Activated B cell treated with CpG ODN at 0.5 μM for 24 hours (primary cell): ENCODE data around the gene PRKCD. TPM values are rescaled to one million over a fixed set of nuclear protein-coding genes. Genes with fewer than 3 reads are reported as not detected.

ENCODE experiments used
- ATAC-seq: fragments of 200-7000 bp; cut with Tn5 transposase; one replicate; pipeline ENCODE4 v1.10.0; 2021; ENCODE audit warnings: low read depth, mild to moderate bottlenecking, moderate library complexity
- CTCF ChIA-PET: fragments of 350-600 bp; sonication (Branson Sonifier 250); formaldehyde crosslinking; loops from one replicate; lab custom pipeline; 2021; ENCODE audit warnings: antibody characterized with exemption; lab: Charles Lee
- POLR2A ChIA-PET: fragments of 350-600 bp; sonication (Branson Sonifier 250); formaldehyde crosslinking; loops from one replicate; lab custom pipeline; 2021; ENCODE audit warnings: antibody characterized with exemption; lab: Charles Lee
- DNase-seq: peaks from one replicate; pipeline ENCODE4 v3.0.0; 2022
- H3K27ac Mint-ChIP-seq: one replicate; pipeline ENCODE4 v1.8.0; 2020; ENCODE audit warnings: mixed read lengths
- H3K27me3 Mint-ChIP-seq: one replicate; pipeline ENCODE4 v1.8.0; 2021; ENCODE audit warnings: mixed read lengths
- H3K36me3 Mint-ChIP-seq: one replicate; pipeline ENCODE4 v1.8.0; 2021; ENCODE audit warnings: low read depth, mixed read lengths
- H3K4me1 Mint-ChIP-seq: one replicate; pipeline ENCODE4 v1.8.0; 2021; ENCODE audit warnings: mixed read lengths
- H3K4me3 Mint-ChIP-seq: one replicate; pipeline ENCODE4 v1.8.0; 2020; ENCODE audit warnings: mild to moderate bottlenecking, mixed read lengths
- H3K9me3 Mint-ChIP-seq: one replicate; pipeline ENCODE4 v1.8.0; 2020; ENCODE audit warnings: mixed read lengths
- CTCF ChIP-seq: fragments of 200-600 bp; IDR thresholded peaks from one replicate; pipeline ENCODE4 v1.8.0; 2022; ENCODE audit warnings: antibody characterized with exemption, mild to moderate bottlenecking
- intact Hi-C: fragments of 100-400 bp; cut with micrococcal nuclease; formaldehyde crosslinking; loops from one replicate; pipeline ENCODE4 v1.15.1; 2024
- total RNA-seq: library from RNA; stranded (reverse); gene quantifications from 2 replicates; pipeline ENCODE4 v1.2.3, GENCODE V29; 2022

Gene PRKCD
- total RNA-seq, 1 donor from 2014 or later = 60.4 TPM

DNA sequence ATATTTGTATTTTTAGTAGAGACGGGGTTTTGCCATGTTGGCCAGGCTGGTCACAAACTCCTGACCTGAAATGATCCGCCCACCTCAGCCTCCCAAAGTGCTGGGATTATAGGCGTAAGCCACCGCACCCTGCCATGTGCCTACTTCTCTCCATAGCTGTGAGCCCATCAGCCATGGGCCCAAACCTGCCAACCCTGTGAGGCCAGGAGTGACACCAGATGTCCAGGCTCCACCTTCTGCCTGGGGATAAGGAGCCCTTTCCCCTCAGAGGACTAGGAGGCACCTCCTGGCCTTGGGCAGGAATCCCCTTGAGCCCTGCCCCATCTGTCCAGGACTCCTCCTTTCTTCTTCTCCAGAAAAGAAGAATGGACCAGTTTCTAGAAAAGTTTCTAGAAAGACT lies 16.6 kb upstream of the PRKCD start:
- Mint-ChIP-seq H3K4me1 (no peaks in the 10 kb centered on the region), H3K27me3 (no peaks in the 10 kb centered on the region), H3K36me3 (no peaks in the 10 kb centered on the region), H3K27ac (no peak overlapping the region), H3K9me3 (no peaks in the 10 kb centered on the region), H3K4me3 (no peak overlapping the region)
- ChIA-PET CTCF (no interaction called here), POLR2A (interaction anchor here (0.7 to 1.7 kb wide), 2 partner anchors 16 to 36 kb away, joined by 3 to 4 read pairs; partner anchors contain the start of gene PRKCD)
- no peak for TF ChIP-seq CTCF
- ATAC-seq (no peak), DNase-seq (no peak)
- intact Hi-C loops = no loop called here

GRCh38 chr3:53144862-53145712 lies 15.9 kb upstream of the PRKCD start:
- ChIA-PET CTCF (interaction anchor here (0.8 to 1.8 kb wide), 3 partner anchors 10 to 52 kb away, joined by 3 to 5 read pairs (median 3); no protein-coding TSS in a partner anchor), POLR2A (interaction anchor here (1.7 kb wide), 1 partner anchor 15 kb away, joined by 4 read pairs; the partner anchor contains the start of gene PRKCD)
- H3K4me1 Mint-ChIP-seq = no peaks in the 10 kb centered on the region
- no peak overlapping the region for H3K4me3 Mint-ChIP-seq
- no peaks in the 10 kb centered on the region for H3K27me3 Mint-ChIP-seq
- no peak for ATAC-seq
- no peak for DNase-seq
- no peaks in the 10 kb centered on the region for H3K9me3 Mint-ChIP-seq
- no peak overlapping the region for H3K27ac Mint-ChIP-seq
- TF ChIP-seq CTCF = no peak
- H3K36me3 Mint-ChIP-seq = no peaks in the 10 kb centered on the region
- intact Hi-C loops = no loop called here

DNA sequence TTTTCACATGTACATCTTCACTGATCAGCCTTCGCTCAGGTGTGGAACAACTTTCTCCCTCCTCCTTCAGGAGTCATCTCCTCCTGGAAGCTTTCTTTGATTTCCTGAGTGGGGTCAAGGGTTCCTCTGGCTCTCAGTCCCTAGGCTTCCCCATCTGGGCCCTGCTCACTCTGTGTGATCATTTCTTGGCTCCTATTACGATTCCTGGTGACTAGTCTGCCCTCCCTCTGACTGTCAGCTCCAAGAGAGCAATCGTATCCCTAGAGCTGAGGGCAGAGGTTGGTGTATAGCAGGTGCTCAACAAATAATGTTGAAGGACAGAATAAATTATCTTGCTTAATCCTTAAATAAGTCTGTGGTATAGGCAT lies 15.3 kb upstream of the PRKCD start:
- Mint-ChIP-seq H3K4me3 (no peak overlapping the region), H3K36me3 (no peaks in the 10 kb centered on the region), H3K27me3 (no peaks in the 10 kb centered on the region), H3K27ac (no peak overlapping the region), H3K4me1 (no peaks in the 10 kb centered on the region), H3K9me3 (no peaks in the 10 kb centered on the region)
- intact Hi-C loops = no loop called here
- CTCF ChIA-PET = interaction anchor here (0.8 to 1.8 kb wide), 3 partner anchors 11 to 51 kb away, joined by 3 to 5 read pairs (median 3); no protein-coding TSS in a partner anchor
- ATAC-seq = no peak
- no peak for DNase-seq
- POLR2A ChIA-PET = interaction anchor here (1.7 kb wide), 1 partner anchor 15 kb away, joined by 4 read pairs; the partner anchor contains the start of gene PRKCD
- no peak for TF ChIP-seq CTCF

DNA sequence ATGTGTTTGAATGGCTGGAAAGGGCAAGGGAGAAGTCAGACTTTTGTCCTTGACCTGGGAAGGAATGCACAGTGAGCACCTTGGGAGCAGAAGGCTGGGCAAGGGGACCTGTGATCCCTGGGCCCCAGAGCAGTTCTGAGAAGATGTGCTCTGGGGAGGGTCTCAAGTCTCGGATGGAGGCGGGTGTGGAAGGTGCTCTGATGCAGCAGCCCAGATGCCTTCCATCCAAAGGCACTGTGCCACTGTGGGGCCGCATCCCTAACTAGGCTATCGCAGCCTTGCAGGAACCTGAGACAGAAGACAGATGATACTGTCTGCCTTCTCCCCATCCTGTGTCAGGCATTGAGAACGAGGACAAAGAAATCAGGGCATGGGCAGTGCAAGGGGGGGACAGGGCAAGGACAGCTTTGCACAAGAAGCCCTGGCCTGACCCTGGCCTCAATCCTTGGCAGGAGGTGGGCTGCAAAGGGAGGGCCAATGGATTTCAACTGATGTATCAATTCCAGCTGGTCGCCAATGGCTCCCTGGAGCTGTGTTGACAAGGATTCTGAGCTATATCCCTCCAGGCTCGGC lies 14.6 kb upstream of the PRKCD start:
- H3K9me3 Mint-ChIP-seq = no peaks in the 10 kb centered on the region
- ChIA-PET CTCF (interaction anchor here (1.8 kb wide), 1 partner anchor 12 kb away, joined by 5 read pairs; no protein-coding TSS in a partner anchor), POLR2A (no interaction called here)
- intact Hi-C loops = no loop called here
- H3K4me1 Mint-ChIP-seq = no peaks in the 10 kb centered on the region
- no peak overlapping the region for H3K4me3 Mint-ChIP-seq
- H3K27ac Mint-ChIP-seq = no peak overlapping the region
- no peaks in the 10 kb centered on the region for H3K27me3 Mint-ChIP-seq
- no peak for DNase-seq
- no peak for ATAC-seq
- no peak for TF ChIP-seq CTCF
- no peaks in the 10 kb centered on the region for H3K36me3 Mint-ChIP-seq
